ENCODE data around the gene FNTB.

Gene FNTB

DNA sequence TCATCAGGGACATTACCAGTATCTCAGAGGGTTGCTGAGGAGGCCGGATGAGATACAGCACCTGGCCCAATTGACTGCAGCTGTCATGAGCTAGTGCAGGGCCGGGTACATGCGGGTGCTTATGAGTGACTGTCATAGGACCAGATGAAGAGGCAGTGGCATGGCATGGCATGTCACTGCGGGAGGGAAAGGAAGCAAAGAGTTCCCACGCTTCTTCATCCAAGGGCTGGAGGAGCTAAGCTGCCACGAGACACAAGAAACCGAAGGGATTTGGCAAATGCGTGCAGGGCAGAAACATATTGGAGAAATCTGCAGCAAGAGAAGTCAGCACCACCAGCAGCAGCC is 33.4 kb upstream of the FNTB start:
- DNase-seq (ENCODE audit: low read depth in 2 of 2) = no peak

DNA sequence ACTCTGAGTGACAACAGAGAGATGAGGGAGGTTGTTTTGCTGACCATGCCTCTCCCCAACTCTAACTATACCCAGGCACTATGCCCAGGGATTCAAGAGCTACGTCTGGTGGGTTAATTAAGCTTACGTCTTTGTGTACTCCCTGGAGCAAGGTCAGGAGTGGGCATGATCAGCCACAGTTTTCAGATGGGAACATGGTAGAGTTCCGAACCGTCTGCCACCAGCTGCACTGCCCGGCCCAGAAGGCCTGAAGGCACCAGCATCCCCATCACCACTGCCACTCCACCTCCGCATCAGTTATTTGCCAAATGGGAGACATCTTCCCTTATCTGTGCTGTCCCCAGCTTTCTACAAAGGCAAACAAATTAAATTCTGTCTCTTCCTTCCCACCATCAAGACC is 33.0 kb upstream of the FNTB start:
- no peak for DNase-seq (ENCODE audit: low read depth in 2 of 2)

DNA sequence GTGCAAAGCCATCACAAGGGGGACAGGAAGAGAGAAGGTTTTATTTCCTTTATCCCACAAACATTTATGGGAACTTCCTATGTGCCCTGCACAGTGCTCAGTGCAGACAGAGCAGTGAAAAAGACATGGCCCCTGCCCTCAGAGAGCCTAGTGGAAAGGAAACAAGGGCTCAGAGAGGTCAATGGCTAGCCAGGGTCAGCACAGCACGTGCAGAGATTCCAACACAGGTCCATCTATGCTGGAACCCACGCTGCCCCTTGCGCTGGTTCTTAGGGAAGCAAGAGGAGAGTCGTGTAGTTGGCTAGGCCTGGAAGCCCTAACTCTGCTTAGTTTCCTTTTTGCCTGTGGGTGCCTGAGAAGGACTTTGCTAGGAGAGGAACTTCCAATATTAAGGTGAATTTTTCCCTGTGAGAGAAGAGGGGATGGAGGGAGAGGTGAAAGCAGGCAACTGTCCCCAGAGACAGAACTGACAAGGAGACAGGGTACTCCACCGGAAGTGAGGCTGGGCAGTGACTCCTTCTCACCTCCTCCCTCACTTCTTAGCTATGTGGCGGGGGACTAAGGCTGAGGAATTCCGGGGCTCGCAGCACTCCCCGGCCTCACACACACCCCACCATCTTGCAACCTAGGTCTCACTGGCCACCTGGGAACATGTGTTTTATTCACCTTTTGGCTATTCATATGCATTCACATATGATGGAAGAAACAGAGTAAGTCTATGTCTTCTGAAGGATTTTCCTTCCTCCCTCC is 32.0 kb upstream of the FNTB start:
- DNase-seq (ENCODE audit: low read depth in 2 of 2) = no peak

DNA sequence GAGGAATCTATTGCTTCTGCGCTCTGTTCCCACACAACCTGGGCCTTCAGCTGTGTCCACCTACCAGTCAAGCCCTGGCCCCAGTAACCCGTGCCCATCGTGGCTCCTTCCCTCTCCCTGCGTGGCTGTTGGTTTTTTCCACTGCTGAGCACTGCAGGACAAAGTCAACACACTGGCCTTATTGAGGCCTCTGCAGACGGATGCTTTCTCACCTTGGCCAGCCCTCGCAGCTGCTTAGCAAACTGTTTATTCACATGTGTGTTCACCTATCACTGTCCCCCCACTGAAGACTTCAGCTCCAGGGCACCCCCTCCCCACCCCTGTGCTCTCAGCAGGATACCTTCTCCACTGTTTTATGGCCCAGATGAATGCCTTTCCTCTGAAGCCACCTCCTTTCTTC is 31.4 kb upstream of the FNTB start:
- no peak for DNase-seq (ENCODE audit: low read depth in 2 of 2)

DNA sequence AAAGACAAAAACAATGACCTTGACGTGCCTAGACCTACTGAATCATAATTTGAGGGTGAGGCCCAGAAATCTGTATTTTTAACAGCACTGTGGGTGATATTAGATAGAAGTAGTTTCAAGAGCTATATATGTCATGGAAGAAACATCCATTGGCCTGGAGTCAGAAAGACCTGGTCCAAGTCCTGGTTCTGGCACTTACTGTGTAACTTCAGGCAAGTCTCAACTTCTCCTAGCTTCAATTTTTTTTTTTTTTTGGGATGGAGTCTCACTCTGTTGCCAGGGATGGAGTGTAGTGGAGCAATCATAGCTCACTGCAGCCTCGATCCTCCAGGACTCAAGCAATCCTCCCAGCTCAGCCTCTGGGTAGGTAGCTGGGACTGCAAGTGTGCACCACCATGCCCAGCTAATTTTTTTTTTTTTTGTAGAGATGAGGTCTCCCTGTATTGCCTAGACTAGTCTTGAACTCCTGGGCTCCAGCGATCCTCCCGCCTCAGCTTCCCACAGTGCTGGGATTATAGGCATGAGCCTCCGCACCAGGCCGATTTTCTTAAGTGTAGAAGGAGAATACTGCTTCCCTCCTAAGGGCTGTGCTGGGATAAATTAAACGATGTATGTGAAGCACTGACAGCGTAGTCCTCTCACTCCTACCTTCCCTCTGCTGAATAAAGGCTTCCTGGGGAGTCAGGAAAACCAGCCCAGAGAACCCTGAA is 29.8 kb upstream of the FNTB start:
- no peak for DNase-seq (ENCODE audit: low read depth in 2 of 2)

GRCh38 chr14:64958201-64958600 is 28.5 kb upstream of the FNTB start:
- no peak for DNase-seq (ENCODE audit: low read depth in 2 of 2)

DNA sequence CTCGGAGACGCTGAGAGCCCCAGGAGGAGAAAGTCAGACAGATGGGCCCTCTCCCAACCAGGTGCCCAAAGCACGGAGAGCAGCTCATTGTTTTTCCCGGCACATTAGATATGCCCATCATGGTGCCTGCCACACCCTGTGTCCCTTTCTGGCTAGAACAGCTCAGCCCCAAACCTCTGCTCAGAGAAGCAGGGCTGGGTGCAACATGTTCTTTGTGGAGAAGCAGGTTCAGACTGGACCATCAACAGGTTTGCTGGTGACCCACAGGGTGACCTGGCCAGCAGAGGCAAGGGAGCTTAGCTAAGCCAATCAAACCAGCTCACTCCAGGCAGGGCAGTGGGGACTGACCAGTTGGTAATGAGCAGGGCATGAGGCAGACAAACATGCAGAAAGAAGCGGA is 28.0 kb upstream of the FNTB start:
- no peak for DNase-seq (ENCODE audit: low read depth in 2 of 2)

- no peak for DNase-seq (ENCODE audit: low read depth in 2 of 2)
These were observed 25.9 kb upstream of the FNTB start for GRCh38 chr14:64960762-64961276.

GRCh38 chr14:64963611-64964010 is 23.1 kb upstream of the FNTB start:
- DNase-seq (ENCODE audit: low read depth in 2 of 2) = no peak

- DNase-seq (ENCODE audit: low read depth in 2 of 2) = no peak
These were observed 21.2 kb upstream of the FNTB start for GRCh38 chr14:64965356-64966000.

GRCh38 chr14:64966976-64967375 is 19.7 kb upstream of the FNTB start:
- DNase-seq (ENCODE audit: low read depth in 2 of 2) = no peak

DNA sequence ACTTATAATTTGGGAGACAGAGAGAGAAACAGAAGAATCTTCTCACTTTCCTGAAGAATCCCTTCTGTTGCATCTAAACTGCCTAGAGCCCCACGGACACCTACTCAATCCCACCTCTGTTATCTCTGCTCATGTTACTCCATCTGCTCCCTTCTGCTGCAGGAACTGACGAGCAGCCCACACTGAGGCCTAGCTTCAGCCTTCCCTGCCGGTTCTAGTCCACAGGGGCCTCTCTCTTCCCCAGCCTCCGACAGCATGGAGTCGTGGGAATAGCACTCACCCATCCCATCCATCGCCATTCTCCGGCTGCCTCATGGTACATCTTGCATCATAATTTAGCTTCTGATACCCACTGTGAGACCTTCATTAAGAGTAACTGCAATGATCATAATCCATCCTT is 18.5 kb upstream of the FNTB start:
- no peak for DNase-seq (ENCODE audit: low read depth in 2 of 2)

DNA sequence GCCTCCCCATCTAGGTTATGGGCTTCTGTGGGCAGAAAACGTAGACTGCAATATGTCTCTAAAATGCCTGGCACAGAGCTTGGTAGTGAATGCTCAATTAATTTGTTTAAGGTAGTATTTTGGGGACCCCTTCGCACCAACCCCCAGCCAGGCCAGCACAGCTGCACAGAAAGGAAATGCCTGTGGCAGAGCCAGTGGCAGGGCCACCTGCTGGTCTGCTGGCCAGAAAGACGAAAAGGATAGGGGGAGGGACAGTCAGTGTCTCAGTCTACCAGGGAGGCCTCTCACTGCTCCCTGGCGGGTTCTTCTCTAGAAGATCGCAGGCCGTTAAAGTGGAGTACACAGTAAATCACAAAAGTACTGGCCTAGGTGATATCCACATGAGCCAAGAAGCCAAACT is 18.0 kb upstream of the FNTB start:
- no peak for DNase-seq (ENCODE audit: low read depth in 2 of 2)

DNA sequence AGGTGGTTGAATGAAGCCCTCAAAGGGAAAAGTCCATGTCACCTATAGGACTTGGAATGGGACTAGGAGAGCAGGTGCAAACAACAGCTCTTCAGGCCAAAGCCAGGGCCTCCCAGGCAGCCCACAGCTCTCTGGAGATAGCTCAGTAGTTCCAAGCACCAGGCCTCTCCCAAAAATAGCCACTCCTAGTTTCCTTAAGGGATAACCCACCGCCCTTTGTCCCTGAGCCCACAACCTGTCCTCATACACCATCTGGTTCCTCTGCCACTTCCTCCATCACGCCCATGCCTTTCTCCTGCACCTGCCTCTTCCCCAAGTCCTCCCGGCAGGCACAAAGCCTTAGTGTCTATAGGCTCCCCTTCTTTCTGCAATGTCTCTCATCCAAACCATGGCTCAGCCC is 16.7 kb upstream of the FNTB start:
- no peak for DNase-seq (ENCODE audit: low read depth in 2 of 2)

DNA sequence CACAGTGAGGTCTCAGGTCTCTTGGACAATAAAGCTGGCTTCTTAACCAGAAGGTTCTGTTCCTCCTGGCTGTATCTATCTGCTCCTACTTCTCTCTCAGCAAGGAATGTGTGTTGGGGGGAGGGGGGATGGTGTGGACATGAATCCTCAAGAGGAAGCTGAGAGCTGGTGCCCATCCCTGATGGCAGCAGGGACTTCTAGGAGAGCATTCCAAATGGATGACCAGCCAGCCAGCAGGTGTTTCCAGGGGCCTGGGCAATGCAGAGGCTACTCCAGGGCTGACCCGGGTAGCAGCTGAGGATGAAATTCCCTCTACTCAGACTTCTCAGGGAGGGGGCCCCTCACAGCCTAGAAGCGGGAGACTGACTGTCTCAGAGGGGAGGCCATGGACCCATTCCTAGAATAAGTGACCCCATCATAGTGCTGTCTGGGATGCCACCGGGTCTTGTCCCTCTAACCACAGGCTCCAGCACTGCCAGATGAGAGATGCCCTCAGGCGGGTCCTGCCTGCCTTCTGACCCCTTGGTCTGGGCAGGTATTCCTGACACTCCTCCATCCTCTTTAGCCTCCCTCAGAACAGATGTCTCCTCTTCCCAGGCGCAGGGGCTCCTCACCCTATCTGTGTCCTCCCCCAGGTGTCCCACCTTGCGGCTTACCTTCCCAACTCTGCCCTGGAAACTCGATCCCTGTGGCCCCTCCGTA is 15.8 kb upstream of the FNTB start:
- no peak for DNase-seq (ENCODE audit: low read depth in 2 of 2)

DNA sequence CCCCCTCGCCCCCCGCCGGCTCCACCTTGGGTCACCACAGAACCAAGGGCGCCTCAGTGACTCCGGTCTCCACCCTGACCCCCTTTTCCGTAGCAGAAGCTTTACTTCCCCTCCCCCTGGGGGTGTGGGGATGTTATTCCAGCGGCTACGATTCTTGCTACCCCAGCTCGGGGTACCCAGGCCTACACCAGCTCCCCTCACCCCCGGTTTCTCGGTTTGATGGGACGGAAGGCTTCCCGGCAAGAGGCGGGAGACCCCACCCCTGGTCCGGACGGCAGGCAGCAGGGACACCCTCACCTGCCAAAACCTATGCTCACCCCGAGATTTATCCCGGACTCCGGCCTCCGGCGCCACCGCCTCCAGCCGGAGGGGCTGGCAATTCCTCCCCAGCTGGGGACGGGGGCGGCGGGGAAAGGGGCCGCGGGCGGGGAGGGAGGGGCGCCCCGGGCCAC is 15.2 kb upstream of the FNTB start:
- DNase-seq (ENCODE audit: low read depth in 2 of 2) = no peak

DNA sequence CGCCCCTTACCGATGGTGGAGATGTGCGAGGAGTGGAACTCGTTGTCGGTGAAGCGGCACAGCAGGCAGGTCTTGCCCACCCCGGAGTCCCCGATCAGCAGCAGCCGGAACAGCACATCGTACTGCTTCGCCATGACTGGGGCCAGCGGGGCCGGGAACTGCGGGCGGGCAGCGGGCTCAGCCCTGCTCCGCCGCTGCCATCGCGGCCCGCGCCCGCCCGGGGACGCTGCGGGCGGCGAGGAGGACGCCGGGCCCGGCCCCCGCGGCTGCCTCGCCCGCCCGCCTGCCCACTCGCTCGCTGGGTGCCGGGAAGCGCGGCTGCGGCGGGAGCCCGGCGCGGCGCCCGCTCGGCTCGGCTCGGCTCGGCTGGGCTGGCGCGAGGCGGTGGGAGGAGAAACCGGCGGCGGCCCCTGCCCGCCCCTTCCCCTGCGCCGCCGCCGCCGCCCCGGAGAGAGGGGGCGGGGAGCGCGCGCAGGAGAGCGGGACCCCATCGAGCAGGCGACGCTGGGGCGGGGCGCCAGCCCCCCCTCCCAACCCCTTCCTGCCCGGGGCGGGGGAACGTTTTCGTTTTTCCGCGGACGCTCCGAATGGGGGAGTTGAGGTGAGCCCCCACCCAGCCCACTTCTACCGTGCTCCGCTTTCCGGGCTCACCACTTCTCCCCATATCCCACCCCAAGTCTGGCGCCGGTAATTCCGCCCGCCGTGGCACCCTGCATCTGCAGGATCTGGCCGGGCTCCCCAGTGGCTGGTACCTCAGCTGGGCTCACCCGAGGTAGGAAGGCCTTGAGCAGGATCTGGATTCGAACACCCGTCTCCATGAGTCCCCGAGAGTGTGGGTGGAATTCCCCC is 14.5 kb upstream of the FNTB start, which contains the start of gene RAB15:
Gene RAB15 (minus strand): TSS at position 394 of the 849 bp plus-strand sequence. CDS start 260 bp downstream, at position 134.
- DNase-seq (ENCODE audit: low read depth in 2 of 2) = no peak

GRCh38 chr14:64973026-64973442 is 13.7 kb upstream of the FNTB start:
- DNase-seq (ENCODE audit: low read depth in 2 of 2) = no peak

DNA sequence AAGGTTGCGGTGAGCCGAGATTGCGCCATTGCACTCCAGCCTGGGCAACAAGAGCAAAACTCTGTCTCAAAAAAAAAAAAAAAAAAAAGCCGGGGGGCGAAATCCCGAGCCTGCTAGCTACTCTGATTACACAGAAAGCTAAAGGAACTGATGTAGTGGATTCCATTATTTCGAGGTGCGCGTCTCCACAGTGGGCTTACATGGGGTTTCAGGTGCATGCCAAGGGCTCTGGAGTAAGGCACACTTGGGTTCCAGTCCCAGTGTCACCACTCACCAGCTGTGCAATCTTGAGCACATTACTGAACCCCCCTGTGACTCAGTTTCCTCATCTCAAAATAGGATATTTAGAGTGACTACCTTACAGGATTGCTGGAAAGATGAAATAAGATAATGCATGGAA is 12.9 kb upstream of the FNTB start:
- DNase-seq (ENCODE audit: low read depth in 2 of 2) = no peak

GRCh38 chr14:64974563-64974962 is 12.1 kb upstream of the FNTB start:
- DNase-seq (ENCODE audit: low read depth in 2 of 2) = no peak
